GM12878 (cell line): ENCODE data around the gene TBC1D2B. TPM values are rescaled to one million over a fixed set of nuclear protein-coding genes. Genes with fewer than 3 reads are reported as not detected.
A peak's percentile ranks its signal among the peaks of the same experiment; 100 is the strongest.

Experiments used
- ATAC-seq: fragments of 200-7000 bp; cut with Tn5 transposase; 3 replicates; pipeline ENCODE4 v1.9.1; 2020; ENCODE audit warnings: mild to moderate bottlenecking, moderate library complexity
- BruUV-seq: library from RNA; stranded (reverse); fragments of 400-500 nt; replicated peaks from 2 replicates; lab custom pipeline; 2021; lab: Mats Ljungman, UMichigan
- CTCF ChIA-PET: fragments of 300-600 bp; sonication (Branson Sonifier 250); formaldehyde crosslinking; extraction: SDS; loops from one replicate; lab custom pipeline; 2021; ENCODE audit warnings: inconsistent platforms; lab: Yijun Ruan, JAX
- POLR2A ChIA-PET: fragments of 350-600 bp; formaldehyde crosslinking; extraction: SDS; loops from one replicate; lab custom pipeline; 2021; ENCODE audit warnings: inconsistent platforms; lab: Charles Lee
- RAD21 ChIA-PET: fragments of 300-600 bp; sonication (Branson Sonifier 250); formaldehyde crosslinking; loops from one replicate; lab custom pipeline; 2023; ENCODE audit warnings: antibody characterized with exemption; ENCODE audit not compliant: unreplicated experiment; lab: Charles Lee
- SMC1A ChIA-PET: fragments of 300-600 bp; sonication (Branson Sonifier 250); formaldehyde crosslinking; loops from one replicate; lab custom pipeline; 2023; ENCODE audit not compliant: unreplicated experiment, uncharacterized antibody; lab: Charles Lee
- DNase-seq: peaks from one replicate; pipeline ENCODE4 v3.0.0-alpha.2; 2011; ENCODE audit warnings: low read depth, low spot score
- FAIRE-seq: peaks from 3 replicates; lab custom pipeline; 2011; peaks lifted over from hg19 to GRCh38; lab: Jason Lieb, UNC
- H2AFZ ChIP-seq: 2 replicates; pipeline ENCODE4 v1.6.0; 2011; ENCODE audit warnings: low read depth, low read length, control low read depth; ENCODE audit not compliant: control insufficient read depth
- H3K27ac ChIP-seq: 2 replicates; pipeline ENCODE4 v1.5.1; 2011; ENCODE audit warnings: control low read depth; ENCODE audit not compliant: control insufficient read depth, insufficient read depth
- H3K27me3 ChIP-seq, 2 experiments: replicated peaks in 1 of 2; 2 replicates each; pipeline versions ENCODE4 v1.6.0 to v1.6.1; 2011; ENCODE audit warnings: low read length in 1 of 2; ENCODE audit not compliant: control insufficient read depth in 2 of 2, insufficient read depth in 2 of 2
- H3K36me3 ChIP-seq, 2 experiments: 2 replicates each; pipeline ENCODE4 v1.5.1; 2011; ENCODE audit warnings: low read length in 1 of 2; ENCODE audit not compliant: control insufficient read depth in 2 of 2, insufficient read depth in 2 of 2
- H3K4me1 ChIP-seq: 2 replicates; pipeline ENCODE4 v1.6.1; 2011; ENCODE audit warnings: mild to moderate bottlenecking, low read length, moderate library complexity, mixed read lengths; ENCODE audit not compliant: control insufficient read depth, insufficient read depth
- H3K4me2 ChIP-seq: 2 replicates; pipeline ENCODE4 v1.6.0; 2011; ENCODE audit warnings: control low read depth; ENCODE audit not compliant: control insufficient read depth, insufficient read depth
- H3K4me3 ChIP-seq: fragments of 200-600 bp; sonication (generic); 2 replicates; pipeline ENCODE4 v1.5.1; 2016
- H3K79me2 ChIP-seq: 2 replicates; pipeline ENCODE4 v1.6.0; 2011; ENCODE audit warnings: low read length; ENCODE audit not compliant: control insufficient read depth, insufficient read depth
- H3K9ac ChIP-seq: 2 replicates; pipeline ENCODE4 v1.8.0; 2011; ENCODE audit warnings: low read length, control low read depth, mixed read lengths; ENCODE audit not compliant: control insufficient read depth, insufficient read depth
- H3K9me3 ChIP-seq: replicated peaks from 3 replicates; pipeline ENCODE4 v1.5.1; 2011; ENCODE audit warnings: mild to moderate bottlenecking, low read length; ENCODE audit not compliant: control insufficient read depth, insufficient read depth
- H4K20me1 ChIP-seq: 2 replicates; pipeline ENCODE4 v1.6.0; 2011; ENCODE audit not compliant: control insufficient read depth, insufficient read depth
- ASH2L ChIP-seq: fragments of 300-600, 200-600 bp; sonication (generic); IDR thresholded peaks from 2 replicates; pipeline ENCODE4 v1.6.1; 2017; ENCODE audit warnings: low read depth, mild to moderate bottlenecking, borderline replicate concordance
- ATF7 ChIP-seq: fragments of 450-650 bp; IDR thresholded peaks from 2 replicates; pipeline ENCODE4 v1.6.1; 2016; ENCODE audit warnings: low read depth, mild to moderate bottlenecking
- BACH1 ChIP-seq: fragments of 450-650 bp; IDR thresholded peaks from 2 replicates; pipeline ENCODE4 v1.6.1; 2017; ENCODE audit warnings: mild to moderate bottlenecking, borderline replicate concordance
- CBX5 ChIP-seq: sonication (generic); IDR thresholded peaks from 2 replicates; pipeline ENCODE4 v1.6.1; 2016; ENCODE audit warnings: low read depth, moderate library complexity, mild to moderate bottlenecking, inconsistent platforms
- CREB1 ChIP-seq: IDR thresholded peaks from 2 replicates; pipeline ENCODE4 v1.6.1; 2012; ENCODE audit warnings: low read depth, mild to moderate bottlenecking, inconsistent platforms
- CTCF ChIP-seq, 3 experiments: IDR thresholded peaks in 2 of 3; conservative IDR thresholded peaks in 1 of 3; 2 replicates each; pipeline ENCODE4 v1.5.1; 2011; ENCODE audit warnings: low read depth in 3 of 3, low read length in 3 of 3, mild to moderate bottlenecking in 3 of 3, control low read depth in 2 of 3, moderate library complexity in 2 of 3, inconsistent platforms in 1 of 3, mixed read lengths in 1 of 3; ENCODE audit not compliant: control insufficient read depth in 2 of 3, insufficient read depth in 1 of 3; ENCODE audit errors: extremely low read depth in 1 of 3
- EED ChIP-seq: sonication (generic); IDR thresholded peaks from 2 replicates; pipeline ENCODE4 v1.6.1; 2016; ENCODE audit warnings: antibody characterized with exemption, low read depth
- MAX ChIP-seq: IDR thresholded peaks from 2 replicates; pipeline ENCODE4 v1.6.1; 2012; ENCODE audit warnings: low read depth, low read length, improper control_type of control experiment
- MLLT1 ChIP-seq: fragments of 450-650 bp; IDR thresholded peaks from 2 replicates; pipeline ENCODE4 v1.6.1; 2016; ENCODE audit warnings: mild to moderate bottlenecking
- RELB ChIP-seq: fragments of 450-650 bp; IDR thresholded peaks from 2 replicates; pipeline ENCODE4 v1.6.1; 2017; ENCODE audit warnings: low read depth, mild to moderate bottlenecking, moderate library complexity
- SIX5 ChIP-seq: IDR thresholded peaks from 2 replicates; pipeline ENCODE4 v1.6.1; 2011; ENCODE audit warnings: mild to moderate bottlenecking, low read depth, low read length, moderate library complexity; ENCODE audit not compliant: severe bottlenecking
- SMC3 ChIP-seq: IDR thresholded peaks from 2 replicates; pipeline ENCODE4 v1.6.1; 2011; ENCODE audit warnings: low read length, improper control_type of control experiment, borderline replicate concordance
- WGBS: methylation state at CpG from one replicate; pipeline ENCODE4 v1.1.6; 2016; ENCODE audit warnings: low lambda C conversion rate; ENCODE audit not compliant: insufficient replicate concordance, insufficient coverage; ENCODE audit errors: missing lambda C conversion rate; 5-methylcytosine and 5-hydroxymethylcytosine counted together
- in situ Hi-C: fragments of 300-500 bp; cut with MboI; formaldehyde crosslinking; loops from 9 replicates; pipeline ENCODE4 v1.14.3; 2018; ENCODE audit warnings: mixed read lengths
- intact Hi-C: fragments of 100-400 bp; cut with micrococcal nuclease; formaldehyde crosslinking; loops from one replicate; pipeline ENCODE4 v1.14.2; 2022; ENCODE audit not compliant: unreplicated experiment
- polyA plus RNA-seq, 11 experiments: library from polyadenylated mRNA; depleted of rRNA in 4 of 11; unstranded in 6 of 11; stranded (reverse) in 5 of 11; fragments of >200 nt; fragmentation: Nextera tagmentation in 4 of 11; fragmentation: Illumina TruSeq in 1 of 11; extraction: Ambion mirVana in 4 of 11; extraction: Trizol in 1 of 11; gene quantifications; 1 replicate in 1 of 11; 2 replicates in 10 of 11; pipeline versions ENCODE4 v1.2.1 to v1.2.3, GENCODE V29; 2011 to 2016; ENCODE audit warnings: inconsistent platforms in 2 of 11, missing spikeins in 2 of 11, low read depth in 1 of 11
- total RNA-seq, 4 experiments: library from RNA; depleted of rRNA in 3 of 4; stranded (reverse); fragments of >200 nt in 3 of 4; fragmentation: Illumina TruSeq in 1 of 4; extraction: Trizol in 1 of 4; gene quantifications; 2 replicates each; pipeline versions ENCODE4 v1.2.1 to v1.2.3, GENCODE V29; 2013 to 2021

Gene TBC1D2B
- total and polyA plus RNA-seq, 10 of the 15 experiments (the other 5 are each of a cell fraction or from before 2014, with no cell fraction given), result 1.3 to 53.4 (median 19.4) TPM

GRCh38 chr15:78069052-78069414 lies 8.5 kb downstream of the TBC1D2B start:
- Histone ChIP-seq H3K27ac (peak overlapping the region; percentile 89), H3K9me3 (no peaks in the 10 kb centered on the region), H3K4me2 (peak overlapping the region; percentile 93), H3K79me2 (peaks cover 82% of the 10 kb centered on the region), H2AFZ (no peak overlapping the region)
- no peak for DNase-seq
- intact Hi-C loops, result loop anchor here (2.0 to 5.0 kb wide), 5 partner anchors 34 to 102 kb away; no protein-coding TSS in a partner anchor
- BruUV-seq, result no TSS peak
- RAD21 ChIA-PET, result interaction anchor here (0.6 to 9.2 kb wide), 17 partner anchors 11 to 422 kb away, joined by 3 to 170 read pairs (median 8); no protein-coding TSS in a partner anchor
- TF ChIP-seq ATF7, result 0 out of 2 replicates have a peak, but pooled peaks have one; percentile 25
- TF ChIP-seq MAX, result no peak
- peak in 2 of 3 experiments; percentile 4 to 16; a peak in 1 of 6 replicates for TF ChIP-seq CTCF (IDR thresholded peaks at IDR 0.05 in 2 of 3, conservative IDR thresholded peaks at IDR 0.05 in 1 of 3; ENCODE audit: control insufficient read depth in 2 of 3, extremely low read depth in 1 of 3, insufficient read depth in 1 of 3, low read depth in 3 of 3, low read length in 3 of 3)
- no peak for TF ChIP-seq CBX5
- 0 out of 2 replicates have a peak, but pooled peaks have one; percentile 0 for TF ChIP-seq MLLT1
- 0 out of 2 replicates have a peak, but pooled peaks have one; percentile 10 for TF ChIP-seq CREB1
- peak; percentile 7; the same call in 1 of the 2 replicates for TF ChIP-seq RELB
- TF ChIP-seq EED, result 0 out of 2 replicates have a peak, but pooled peaks have one; percentile 20
- TF ChIP-seq BACH1, result 0 out of 2 replicates have a peak, but pooled peaks have one; percentile 7
- peak; percentile 14; the same call in 1 of the 2 replicates for TF ChIP-seq SMC3
- no peak for TF ChIP-seq ASH2L
- no peak for TF ChIP-seq SIX5
- TF ChIP-seq, all 136 proteins: peak for 8
- POLR2A ChIA-PET, result interaction anchor here (1.2 to 6.8 kb wide), 8 partner anchors 9 to 80 kb away, joined by 3 to 79 read pairs (median 4); partner anchors contain the start of gene IDH3A
- FAIRE-seq, result no peak
- H3K27me3 ChIP-seq, result no peaks in the 10 kb centered on the region
- H3K9ac ChIP-seq, result peak overlapping the region; percentile 56
- H3K36me3 ChIP-seq, result 0 out of 4 replicates have a peak, but pooled peaks cover 0 to 3% of the 10 kb centered on the region in 2 experiments
- H3K4me3 ChIP-seq, result peak overlapping the region; percentile 50
- CTCF ChIA-PET, result interaction anchor here (0.7 to 13.4 kb wide), 17 partner anchors 10 to 127 kb away, joined by 3 to 191 read pairs (median 12); no protein-coding TSS in a partner anchor
- in situ Hi-C loops, result no loop called here
- WGBS, result 3% methylated on average over 7 of the region's 7 CpGs
- H4K20me1 ChIP-seq, result no peaks in the 10 kb centered on the region
- H3K4me1 ChIP-seq, result peaks cover 54% of the 10 kb centered on the region
- SMC1A ChIA-PET, result interaction anchor here (1.1 to 12.0 kb wide), 12 partner anchors 9 to 101 kb away, joined by 3 to 305 read pairs (median 10); partner anchors contain the start of gene TBC1D2B
- ATAC-seq, result peak; percentile 25
